HepG2 (cell line): ENCODE measurements around the gene RPUSD3. TPM values are rescaled to one million over a fixed set of nuclear protein-coding genes. Genes with fewer than 3 reads are reported as not detected.

ENCODE experiments used
- CEBPG ChIP-seq: IDR thresholded peaks from 2 replicates; pipeline ENCODE4 v1.6.1; 2016
- HOXA3 ChIP-seq: sonication (generic); formaldehyde crosslinking; IDR thresholded peaks from 2 replicates; pipeline ENCODE4 v1.5.0; 2020; ENCODE audit warnings: missing genetic modification reagents
- RARA ChIP-seq: IDR thresholded peaks from 2 replicates; pipeline ENCODE4 v1.6.1; 2016; ENCODE audit warnings: missing genetic modification reagents, missing compliant biosample characterization
- RARG ChIP-seq: sonication (generic); formaldehyde crosslinking; IDR thresholded peaks from 2 replicates; pipeline ENCODE4 v1.4.0; 2020; ENCODE audit warnings: low read depth, mild to moderate bottlenecking, missing genetic modification reagents
- RBAK ChIP-seq: sonication (generic); formaldehyde crosslinking; IDR thresholded peaks from 2 replicates; pipeline ENCODE4 v1.5.1; 2020; ENCODE audit warnings: mild to moderate bottlenecking, missing genetic modification reagents
- RXRA ChIP-seq: sonication (generic); formaldehyde crosslinking; IDR thresholded peaks from 2 replicates; pipeline ENCODE4 v1.5.1; 2020; ENCODE audit warnings: missing genetic modification reagents
- SOX6 ChIP-seq, 2 experiments: fragments of 450-650 bp in 1 of 2; sonication (generic) in 1 of 2; formaldehyde crosslinking in 1 of 2; IDR thresholded peaks; 2 replicates each; pipeline versions ENCODE4 v1.4.0 to v1.6.1; 2017 to 2020; ENCODE audit warnings: antibody characterized with exemption in 1 of 2, mild to moderate bottlenecking in 1 of 2, missing genetic modification reagents in 1 of 2
- TAF1 ChIP-seq: sonication (generic); formaldehyde crosslinking; IDR thresholded peaks from 2 replicates; pipeline ENCODE4 v1.4.0; 2020; ENCODE audit warnings: missing genetic modification reagents
- TBP ChIP-seq: sonication (generic); formaldehyde crosslinking; IDR thresholded peaks from 2 replicates; pipeline ENCODE4 v1.5.0; 2020; ENCODE audit warnings: missing genetic modification reagents
- ZMYM3 ChIP-seq: sonication (generic); formaldehyde crosslinking; IDR thresholded peaks from 2 replicates; pipeline ENCODE4 v1.5.1; 2020; ENCODE audit warnings: mild to moderate bottlenecking, missing genetic modification reagents
- ZNF224 ChIP-seq: sonication (generic); formaldehyde crosslinking; IDR thresholded peaks from 2 replicates; pipeline ENCODE4 v1.5.0; 2020; ENCODE audit warnings: mild to moderate bottlenecking, missing genetic modification reagents
- ZNF3 ChIP-seq: IDR thresholded peaks from 2 replicates; pipeline ENCODE4 v1.7.0; 2017; ENCODE audit warnings: inconsistent platforms
- ZNF670 ChIP-seq: sonication (generic); formaldehyde crosslinking; IDR thresholded peaks from 2 replicates; pipeline ENCODE4 v1.8.0; 2022; ENCODE audit warnings: mild to moderate bottlenecking, missing genetic modification reagents, borderline replicate concordance
- polyA plus RNA-seq, 8 experiments: library from polyadenylated mRNA; depleted of rRNA in 3 of 8; stranded (reverse) in 7 of 8; unstranded in 1 of 8; fragments of >200 nt; fragmentation: Illumina TruSeq in 4 of 8; extraction: Trizol in 4 of 8; gene quantifications; 2 replicates each; pipeline versions ENCODE4 v1.2.1 to v1.2.3, GENCODE V29; 2011 to 2016; ENCODE audit warnings: low read depth in 4 of 8, missing spikeins in 1 of 8, mixed read lengths in 1 of 8; ENCODE audit not compliant: insufficient read depth in 1 of 8
- total RNA-seq, 5 experiments: library from RNA; depleted of rRNA; stranded (reverse); fragments of >200 nt; fragmentation: Illumina TruSeq; extraction: Trizol; gene quantifications; 2 replicates each; pipeline ENCODE4 v1.2.3, GENCODE V29; 2016; ENCODE audit warnings: low read depth in 1 of 5
- TF ChIP-seq, protein P1 (sequence below): sonication (generic); formaldehyde crosslinking; IDR thresholded peaks from 2 replicates; pipeline ENCODE4 v1.4.0; 2020; ENCODE audit warnings: missing genetic modification reagents
- TF ChIP-seq, protein P2 (sequence below): sonication (generic); formaldehyde crosslinking; IDR thresholded peaks from 2 replicates; pipeline ENCODE4 v1.4.0; 2020; ENCODE audit warnings: missing genetic modification reagents, borderline replicate concordance
- TF ChIP-seq, protein P3 (sequence below): sonication (generic); formaldehyde crosslinking; IDR thresholded peaks from 2 replicates; pipeline ENCODE4 v1.8.0; 2022; ENCODE audit warnings: mild to moderate bottlenecking, missing genetic modification reagents; ENCODE audit not compliant: insufficient replicate concordance
- TF ChIP-seq, protein P4 (sequence below): sonication (generic); formaldehyde crosslinking; IDR thresholded peaks from 2 replicates; pipeline ENCODE4 v1.5.0; 2020; ENCODE audit warnings: mild to moderate bottlenecking, missing genetic modification reagents

RPUSD3 gene
- total and polyA plus RNA-seq, 2 of the 13 experiments (the other 11 are each of a cell fraction or from before 2014, with no cell fraction given) = 32.1 to 48.7 TPM

DNA sequence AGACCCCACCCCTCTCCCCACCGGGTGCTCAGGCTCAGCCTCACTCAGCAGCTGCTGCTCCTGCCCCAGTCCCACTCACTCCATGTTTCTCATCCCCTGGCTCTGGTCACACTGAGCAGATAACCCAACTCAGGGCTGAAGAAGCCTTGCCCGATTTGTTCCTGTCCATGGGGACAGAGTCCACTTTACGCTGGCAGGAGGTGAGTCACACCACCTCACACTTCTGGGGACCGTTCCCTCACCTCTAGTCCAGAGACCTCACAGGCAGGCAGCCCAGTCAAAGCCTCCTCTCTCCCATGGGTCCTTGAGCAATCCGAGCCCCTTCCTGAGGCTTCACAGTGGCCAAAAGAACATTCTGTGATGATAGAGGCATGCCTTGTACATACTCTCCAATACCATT lies 34.9 kb upstream of the RPUSD3 start (continued):
- TF ChIP-seq, protein P1, sequence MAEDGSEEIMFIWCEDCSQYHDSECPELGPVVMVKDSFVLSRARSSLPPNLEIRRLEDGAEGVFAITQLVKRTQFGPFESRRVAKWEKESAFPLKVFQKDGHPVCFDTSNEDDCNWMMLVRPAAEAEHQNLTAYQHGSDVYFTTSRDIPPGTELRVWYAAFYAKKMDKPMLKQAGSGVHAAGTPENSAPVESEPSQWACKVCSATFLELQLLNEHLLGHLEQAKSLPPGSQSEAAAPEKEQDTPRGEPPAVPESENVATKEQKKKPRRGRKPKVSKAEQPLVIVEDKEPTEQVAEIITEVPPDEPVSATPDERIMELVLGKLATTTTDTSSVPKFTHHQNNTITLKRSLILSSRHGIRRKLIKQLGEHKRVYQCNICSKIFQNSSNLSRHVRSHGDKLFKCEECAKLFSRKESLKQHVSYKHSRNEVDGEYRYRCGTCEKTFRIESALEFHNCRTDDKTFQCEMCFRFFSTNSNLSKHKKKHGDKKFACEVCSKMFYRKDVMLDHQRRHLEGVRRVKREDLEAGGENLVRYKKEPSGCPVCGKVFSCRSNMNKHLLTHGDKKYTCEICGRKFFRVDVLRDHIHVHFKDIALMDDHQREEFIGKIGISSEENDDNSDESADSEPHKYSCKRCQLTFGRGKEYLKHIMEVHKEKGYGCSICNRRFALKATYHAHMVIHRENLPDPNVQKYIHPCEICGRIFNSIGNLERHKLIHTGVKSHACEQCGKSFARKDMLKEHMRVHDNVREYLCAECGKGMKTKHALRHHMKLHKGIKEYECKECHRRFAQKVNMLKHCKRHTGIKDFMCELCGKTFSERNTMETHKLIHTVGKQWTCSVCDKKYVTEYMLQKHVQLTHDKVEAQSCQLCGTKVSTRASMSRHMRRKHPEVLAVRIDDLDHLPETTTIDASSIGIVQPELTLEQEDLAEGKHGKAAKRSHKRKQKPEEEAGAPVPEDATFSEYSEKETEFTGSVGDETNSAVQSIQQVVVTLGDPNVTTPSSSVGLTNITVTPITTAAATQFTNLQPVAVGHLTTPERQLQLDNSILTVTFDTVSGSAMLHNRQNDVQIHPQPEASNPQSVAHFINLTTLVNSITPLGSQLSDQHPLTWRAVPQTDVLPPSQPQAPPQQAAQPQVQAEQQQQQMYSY (CRISPR knock-in tag) = no peak
- TF ChIP-seq ZMYM3 (peak; percentile 65), HOXA3 (CRISPR knock-in tag) (peak; percentile 61; the same call in 1 of the 2 replicates), ZNF3 (CRISPR knock-in tag) (no peak), RARA (peak; percentile 68), RXRA (CRISPR knock-in tag) (peak; percentile 78), ZNF224 (0 out of 2 replicates have a peak, but pooled peaks have one; percentile 60), CEBPG (peak; percentile 64), TBP (CRISPR knock-in tag) (no peak), RARG (no peak), ZNF670 (CRISPR knock-in tag) (peak; percentile 24; the same call in 1 of the 2 replicates), RBAK (CRISPR knock-in tag) (no peak), SOX6 (IDR thresholded peaks at IDR 0.05) (no peak), SOX6 (CRISPR knock-in tag; IDR thresholded peaks at IDR 0.05) (0 out of 2 replicates have a peak, but pooled peaks have one; percentile 13), TAF1 (CRISPR knock-in tag) (0 out of 2 replicates have a peak, but pooled peaks have one; percentile 35)
- TF ChIP-seq, protein P2, sequence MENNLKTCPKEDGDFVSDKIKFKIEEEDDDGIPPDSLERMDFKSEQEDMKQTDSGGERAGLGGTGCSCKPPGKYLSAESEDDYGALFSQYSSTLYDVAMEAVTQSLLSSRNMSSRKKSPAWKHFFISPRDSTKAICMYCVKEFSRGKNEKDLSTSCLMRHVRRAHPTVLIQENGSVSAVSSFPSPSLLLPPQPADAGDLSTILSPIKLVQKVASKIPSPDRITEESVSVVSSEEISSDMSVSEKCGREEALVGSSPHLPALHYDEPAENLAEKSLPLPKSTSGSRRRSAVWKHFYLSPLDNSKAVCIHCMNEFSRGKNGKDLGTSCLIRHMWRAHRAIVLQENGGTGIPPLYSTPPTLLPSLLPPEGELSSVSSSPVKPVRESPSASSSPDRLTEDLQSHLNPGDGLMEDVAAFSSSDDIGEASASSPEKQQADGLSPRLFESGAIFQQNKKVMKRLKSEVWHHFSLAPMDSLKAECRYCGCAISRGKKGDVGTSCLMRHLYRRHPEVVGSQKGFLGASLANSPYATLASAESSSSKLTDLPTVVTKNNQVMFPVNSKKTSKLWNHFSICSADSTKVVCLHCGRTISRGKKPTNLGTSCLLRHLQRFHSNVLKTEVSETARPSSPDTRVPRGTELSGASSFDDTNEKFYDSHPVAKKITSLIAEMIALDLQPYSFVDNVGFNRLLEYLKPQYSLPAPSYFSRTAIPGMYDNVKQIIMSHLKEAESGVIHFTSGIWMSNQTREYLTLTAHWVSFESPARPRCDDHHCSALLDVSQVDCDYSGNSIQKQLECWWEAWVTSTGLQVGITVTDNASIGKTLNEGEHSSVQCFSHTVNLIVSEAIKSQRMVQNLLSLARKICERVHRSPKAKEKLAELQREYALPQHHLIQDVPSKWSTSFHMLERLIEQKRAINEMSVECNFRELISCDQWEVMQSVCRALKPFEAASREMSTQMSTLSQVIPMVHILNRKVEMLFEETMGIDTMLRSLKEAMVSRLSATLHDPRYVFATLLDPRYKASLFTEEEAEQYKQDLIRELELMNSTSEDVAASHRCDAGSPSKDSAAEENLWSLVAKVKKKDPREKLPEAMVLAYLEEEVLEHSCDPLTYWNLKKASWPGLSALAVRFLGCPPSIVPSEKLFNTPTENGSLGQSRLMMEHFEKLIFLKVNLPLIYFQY (CRISPR knock-in tag) = 0 out of 2 replicates have a peak, but pooled peaks have one; percentile 16
- TF ChIP-seq, protein P3, sequence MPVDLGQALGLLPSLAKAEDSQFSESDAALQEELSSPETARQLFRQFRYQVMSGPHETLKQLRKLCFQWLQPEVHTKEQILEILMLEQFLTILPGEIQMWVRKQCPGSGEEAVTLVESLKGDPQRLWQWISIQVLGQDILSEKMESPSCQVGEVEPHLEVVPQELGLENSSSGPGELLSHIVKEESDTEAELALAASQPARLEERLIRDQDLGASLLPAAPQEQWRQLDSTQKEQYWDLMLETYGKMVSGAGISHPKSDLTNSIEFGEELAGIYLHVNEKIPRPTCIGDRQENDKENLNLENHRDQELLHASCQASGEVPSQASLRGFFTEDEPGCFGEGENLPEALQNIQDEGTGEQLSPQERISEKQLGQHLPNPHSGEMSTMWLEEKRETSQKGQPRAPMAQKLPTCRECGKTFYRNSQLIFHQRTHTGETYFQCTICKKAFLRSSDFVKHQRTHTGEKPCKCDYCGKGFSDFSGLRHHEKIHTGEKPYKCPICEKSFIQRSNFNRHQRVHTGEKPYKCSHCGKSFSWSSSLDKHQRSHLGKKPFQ (CRISPR knock-in tag) = peak; percentile 100
- TF ChIP-seq, protein P4, sequence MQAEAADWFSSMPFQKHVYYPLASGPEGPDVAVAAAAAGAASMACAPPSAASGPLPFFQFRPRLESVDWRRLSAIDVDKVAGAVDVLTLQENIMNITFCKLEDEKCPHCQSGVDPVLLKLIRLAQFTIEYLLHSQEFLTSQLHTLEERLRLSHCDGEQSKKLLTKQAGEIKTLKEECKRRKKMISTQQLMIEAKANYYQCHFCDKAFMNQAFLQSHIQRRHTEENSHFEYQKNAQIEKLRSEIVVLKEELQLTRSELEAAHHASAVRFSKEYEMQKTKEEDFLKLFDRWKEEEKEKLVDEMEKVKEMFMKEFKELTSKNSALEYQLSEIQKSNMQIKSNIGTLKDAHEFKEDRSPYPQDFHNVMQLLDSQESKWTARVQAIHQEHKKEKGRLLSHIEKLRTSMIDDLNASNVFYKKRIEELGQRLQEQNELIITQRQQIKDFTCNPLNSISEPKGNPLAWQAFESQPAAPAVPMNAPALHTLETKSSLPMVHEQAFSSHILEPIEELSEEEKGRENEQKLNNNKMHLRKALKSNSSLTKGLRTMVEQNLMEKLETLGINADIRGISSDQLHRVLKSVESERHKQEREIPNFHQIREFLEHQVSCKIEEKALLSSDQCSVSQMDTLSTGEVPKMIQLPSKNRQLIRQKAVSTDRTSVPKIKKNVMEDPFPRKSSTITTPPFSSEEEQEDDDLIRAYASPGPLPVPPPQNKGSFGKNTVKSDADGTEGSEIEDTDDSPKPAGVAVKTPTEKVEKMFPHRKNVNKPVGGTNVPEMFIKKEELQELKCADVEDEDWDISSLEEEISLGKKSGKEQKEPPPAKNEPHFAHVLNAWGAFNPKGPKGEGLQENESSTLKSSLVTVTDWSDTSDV (CRISPR knock-in tag) = 0 out of 2 replicates have a peak, but pooled peaks have one; percentile 36
